RWPE2 (cell line): Measurements from ENCODE around the gene DSG4.

Experiments
- ATAC-seq: fragments of 200-7000 bp; cut with Tn5 transposase; 3 replicates; pipeline ENCODE4 v1.9.1; 2021; ENCODE audit warnings: low read depth
- DNase-seq: peaks from one replicate; pipeline ENCODE4 v3.0.0-alpha.2; 2020; ENCODE audit warnings: low spot score
- H3K27ac ChIP-seq: fragments of 450-650 bp; 2 replicates; pipeline ENCODE4 v1.5.1; 2017; ENCODE audit warnings: mild to moderate bottlenecking; ENCODE audit not compliant: poor library complexity, severe bottlenecking
- H3K27me3 ChIP-seq: fragments of 250-450 bp; sonication (Bioruptor Pico); 2 replicates; pipeline ENCODE4 v1.5.1; 2021; ENCODE audit warnings: mild to moderate bottlenecking, moderate library complexity; ENCODE audit not compliant: insufficient read depth, poor library complexity, severe bottlenecking
- H3K36me3 ChIP-seq: fragments of 250-450 bp; sonication (Bioruptor Pico); 2 replicates; pipeline ENCODE4 v1.5.1; 2020; ENCODE audit warnings: low read depth, mild to moderate bottlenecking, moderate library complexity
- H3K4me1 ChIP-seq: fragments of 250-450 bp; sonication (Bioruptor Pico); 2 replicates; pipeline ENCODE4 v1.5.1; 2021; ENCODE audit warnings: mild to moderate bottlenecking, moderate library complexity; ENCODE audit not compliant: insufficient read depth, poor library complexity, severe bottlenecking
- H3K4me3 ChIP-seq: fragments of 250-450 bp; sonication (Bioruptor Pico); 2 replicates; pipeline ENCODE4 v1.5.1; 2021; ENCODE audit warnings: mild to moderate bottlenecking, moderate library complexity; ENCODE audit not compliant: severe bottlenecking
- H3K9me3 ChIP-seq: fragments of 250-450 bp; sonication (Bioruptor Pico); 2 replicates; pipeline ENCODE4 v1.5.1; 2021; ENCODE audit warnings: mild to moderate bottlenecking, moderate library complexity; ENCODE audit not compliant: severe bottlenecking
- TF ChIP-seq, protein P1 (sequence below): fragments of 450-650 bp; IDR thresholded peaks from one replicate; pipeline ENCODE4 v1.5.1; 2017; ENCODE audit warnings: mild to moderate bottlenecking, moderate library complexity; ENCODE audit not compliant: poor library complexity, severe bottlenecking

Gene DSG4

DNA sequence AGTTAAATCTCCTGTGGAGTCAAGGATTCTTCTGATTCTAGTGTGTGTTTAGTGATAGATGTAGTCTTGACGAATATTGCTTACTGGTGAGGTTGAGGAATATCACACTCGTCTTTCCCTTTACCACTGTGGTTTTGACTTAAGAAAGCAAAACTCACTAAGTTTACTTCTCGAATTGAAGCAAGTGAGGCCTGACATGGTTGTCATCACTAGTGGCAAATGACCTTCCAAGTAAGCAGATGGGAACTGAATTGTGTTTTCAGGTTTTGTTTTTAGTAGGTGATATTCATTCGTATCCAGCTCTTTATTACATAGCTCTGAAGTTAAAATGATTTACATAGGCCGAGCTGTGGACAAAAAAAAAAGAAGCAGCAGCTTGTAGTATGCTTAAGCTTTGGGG, 20.6 kb upstream of the DSG4 start:
- TF ChIP-seq, protein P1, sequence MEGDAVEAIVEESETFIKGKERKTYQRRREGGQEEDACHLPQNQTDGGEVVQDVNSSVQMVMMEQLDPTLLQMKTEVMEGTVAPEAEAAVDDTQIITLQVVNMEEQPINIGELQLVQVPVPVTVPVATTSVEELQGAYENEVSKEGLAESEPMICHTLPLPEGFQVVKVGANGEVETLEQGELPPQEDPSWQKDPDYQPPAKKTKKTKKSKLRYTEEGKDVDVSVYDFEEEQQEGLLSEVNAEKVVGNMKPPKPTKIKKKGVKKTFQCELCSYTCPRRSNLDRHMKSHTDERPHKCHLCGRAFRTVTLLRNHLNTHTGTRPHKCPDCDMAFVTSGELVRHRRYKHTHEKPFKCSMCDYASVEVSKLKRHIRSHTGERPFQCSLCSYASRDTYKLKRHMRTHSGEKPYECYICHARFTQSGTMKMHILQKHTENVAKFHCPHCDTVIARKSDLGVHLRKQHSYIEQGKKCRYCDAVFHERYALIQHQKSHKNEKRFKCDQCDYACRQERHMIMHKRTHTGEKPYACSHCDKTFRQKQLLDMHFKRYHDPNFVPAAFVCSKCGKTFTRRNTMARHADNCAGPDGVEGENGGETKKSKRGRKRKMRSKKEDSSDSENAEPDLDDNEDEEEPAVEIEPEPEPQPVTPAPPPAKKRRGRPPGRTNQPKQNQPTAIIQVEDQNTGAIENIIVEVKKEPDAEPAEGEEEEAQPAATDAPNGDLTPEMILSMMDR, result no peak
- H3K4me1 ChIP-seq, result no peaks in the 10 kb centered on the region
- H3K4me3 ChIP-seq, result no peak overlapping the region
- no peaks in the 10 kb centered on the region for H3K36me3 ChIP-seq
- H3K27ac ChIP-seq, result no peak overlapping the region
- ATAC-seq (no peak), DNase-seq (no peak)
- no peaks in the 10 kb centered on the region for H3K27me3 ChIP-seq
- no peaks in the 10 kb centered on the region for H3K9me3 ChIP-seq

DNA sequence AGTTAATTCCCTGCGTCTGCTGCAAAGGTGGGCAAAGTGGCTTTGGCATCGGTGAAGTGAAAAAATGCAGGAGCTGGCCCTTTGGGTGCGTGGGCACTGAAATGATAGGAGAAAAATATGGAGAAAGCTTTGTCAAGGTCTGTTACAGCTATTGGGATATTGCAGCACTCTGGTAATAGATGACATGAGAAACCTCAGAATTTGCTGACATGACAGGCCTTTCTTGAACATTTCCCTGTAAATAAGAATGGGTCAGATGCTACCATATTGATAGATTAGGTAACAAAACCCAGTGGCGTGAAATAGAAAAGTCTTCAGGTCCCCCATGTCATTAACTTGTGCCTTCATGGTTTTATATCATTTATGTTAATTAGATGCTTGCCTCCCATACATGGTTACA, 12.4 kb upstream of the DSG4 start:
- TF ChIP-seq, protein P1, result no peak
- H3K36me3 ChIP-seq, result peaks cover 3% of the 10 kb centered on the region; the same call in 1 of the 2 replicates
- H3K4me1 ChIP-seq, result no peaks in the 10 kb centered on the region
- DNase-seq (no peak), ATAC-seq (no peak)
- H3K27me3 ChIP-seq, result no peaks in the 10 kb centered on the region
- H3K27ac ChIP-seq, result no peak overlapping the region
- no peak overlapping the region for H3K4me3 ChIP-seq
- H3K9me3 ChIP-seq, result no peaks in the 10 kb centered on the region

GRCh38 chr18:31369478-31369877, 7.1 kb upstream of the DSG4 start:
- Histone ChIP-seq H3K36me3 (peaks cover 3% of the 10 kb centered on the region; the same call in 1 of the 2 replicates), H3K27ac (no peak overlapping the region), H3K27me3 (no peaks in the 10 kb centered on the region), H3K4me1 (no peaks in the 10 kb centered on the region), H3K4me3 (no peak overlapping the region), H3K9me3 (no peaks in the 10 kb centered on the region)
- TF ChIP-seq, protein P1, result no peak
- DNase-seq, result no peak
- ATAC-seq, result no peak

GRCh38 chr18:31371989-31372388, 4.6 kb upstream of the DSG4 start:
- Histone ChIP-seq H3K4me3 (no peak overlapping the region), H3K9me3 (no peaks in the 10 kb centered on the region), H3K27ac (no peak overlapping the region), H3K36me3 (peaks cover 3% of the 10 kb centered on the region; the same call in 1 of the 2 replicates), H3K27me3 (no peaks in the 10 kb centered on the region), H3K4me1 (no peaks in the 10 kb centered on the region)
- TF ChIP-seq, protein P1, result no peak
- no peak for ATAC-seq
- DNase-seq, result no peak

DNA sequence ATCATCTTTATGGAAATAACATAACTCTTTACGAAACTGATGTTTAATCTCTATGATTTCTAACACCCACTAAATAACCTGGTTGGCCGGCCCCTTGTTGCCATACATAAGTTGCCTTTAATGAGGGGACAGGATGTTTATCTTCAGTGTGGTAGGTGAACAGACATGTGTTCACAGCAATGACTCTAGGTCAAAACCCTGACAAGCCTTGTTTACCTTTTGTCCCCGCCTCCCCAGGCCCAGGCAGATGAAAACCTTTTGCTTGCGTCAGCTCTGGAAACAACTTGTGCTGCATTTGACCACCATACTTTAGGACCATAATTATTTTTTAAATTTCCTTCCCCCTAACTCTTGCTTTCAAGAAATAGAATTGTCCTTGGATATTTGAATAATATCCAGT, 2.9 kb upstream of the DSG4 start:
- H3K4me1 ChIP-seq, result no peaks in the 10 kb centered on the region
- no peak overlapping the region for H3K4me3 ChIP-seq
- H3K9me3 ChIP-seq, result no peaks in the 10 kb centered on the region
- TF ChIP-seq, protein P1, result no peak
- H3K36me3 ChIP-seq, result no peaks in the 10 kb centered on the region
- no peak for ATAC-seq
- no peak overlapping the region for H3K27ac ChIP-seq
- no peak for DNase-seq
- H3K27me3 ChIP-seq, result no peaks in the 10 kb centered on the region
